ENCODE data around the gene LIMS1.

The LIMS1 gene

DNA sequence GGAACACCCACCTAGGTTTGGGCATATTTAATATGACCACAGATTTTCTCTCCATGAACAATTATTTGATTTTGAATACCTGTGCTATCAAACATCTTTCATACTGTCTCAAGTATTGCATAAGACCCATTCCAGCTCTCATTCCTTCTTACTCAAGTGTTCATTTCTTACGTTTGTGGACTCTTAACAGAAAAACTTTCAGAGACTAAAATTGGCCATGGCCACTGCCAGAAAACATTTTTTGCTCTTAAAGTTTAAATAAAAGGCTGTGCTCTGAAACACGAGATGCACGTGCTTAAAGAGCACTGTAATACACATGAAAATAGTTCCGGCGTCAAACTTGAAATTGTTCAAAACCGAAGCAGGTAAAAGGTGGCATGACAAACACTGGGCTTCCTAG is 89.3 kb downstream of the LIMS1 start:
- no peaks in the 10 kb centered on the region for H3K27me3 ChIP-seq (ENCODE audit: low read depth, low read length)
- H3K4me1 ChIP-seq (ENCODE audit: low read length), result peaks cover 20% of the 10 kb centered on the region
- H3K27ac ChIP-seq (ENCODE audit: low read length), result no peak overlapping the region
- H3K79me2 ChIP-seq (ENCODE audit: low read length), result peaks cover 54% of the 10 kb centered on the region
- no peaks in the 10 kb centered on the region for H3K36me3 ChIP-seq (replicated peaks; ENCODE audit: low read depth, low read length)
- TF ChIP-seq CTCF (IDR thresholded peaks at IDR 0.05; ENCODE audit: low read depth, low read length) (no peak), EZH2phosphoT487 (IDR thresholded peaks at IDR 0.05; ENCODE audit: low read depth) (no peak)
- peaks cover 43% of the 10 kb centered on the region for H4K20me1 ChIP-seq (ENCODE audit: insufficient read depth, low read length)
- H2AFZ ChIP-seq (ENCODE audit: low read depth, low read length), result no peak overlapping the region
- no peak overlapping the region for H3K9ac ChIP-seq (ENCODE audit: low read length)
- no peaks in the 10 kb centered on the region for H3K9me3 ChIP-seq (ENCODE audit: insufficient read depth, low read length)
- H3K4me3 ChIP-seq (ENCODE audit: low read length), result no peak overlapping the region
- no peak overlapping the region for H3K4me2 ChIP-seq (ENCODE audit: low read length)

- Histone ChIP-seq H3K4me3 (ENCODE audit: low read length) (no peak overlapping the region), H3K36me3 (replicated peaks; ENCODE audit: low read depth, low read length) (no peaks in the 10 kb centered on the region), H3K79me2 (ENCODE audit: low read length) (peaks cover 60% of the 10 kb centered on the region), H3K9ac (ENCODE audit: low read length) (no peak overlapping the region), H3K27ac (ENCODE audit: low read length) (no peak overlapping the region), H3K27me3 (ENCODE audit: low read depth, low read length) (no peaks in the 10 kb centered on the region), H3K4me2 (ENCODE audit: low read length) (no peak overlapping the region), H4K20me1 (ENCODE audit: insufficient read depth, low read length) (peaks cover 52% of the 10 kb centered on the region), H3K4me1 (ENCODE audit: low read length) (peaks cover 31% of the 10 kb centered on the region), H2AFZ (ENCODE audit: low read depth, low read length) (no peak overlapping the region), H3K9me3 (ENCODE audit: insufficient read depth, low read length) (no peaks in the 10 kb centered on the region)
- TF ChIP-seq CTCF (IDR thresholded peaks at IDR 0.05; ENCODE audit: low read depth, low read length) (no peak), EZH2phosphoT487 (IDR thresholded peaks at IDR 0.05; ENCODE audit: low read depth) (no peak)
Measured at GRCh38 chr2:108625186-108625827, 91.0 kb downstream of the LIMS1 start.

GRCh38 chr2:108625828-108626195 is 91.5 kb downstream of the LIMS1 start:
- Histone ChIP-seq H2AFZ (ENCODE audit: low read depth, low read length) (no peak overlapping the region), H3K9ac (ENCODE audit: low read length) (no peak overlapping the region), H3K9me3 (ENCODE audit: insufficient read depth, low read length) (no peaks in the 10 kb centered on the region), H3K36me3 (replicated peaks; ENCODE audit: low read depth, low read length) (no peaks in the 10 kb centered on the region), H3K79me2 (ENCODE audit: low read length) (peaks cover 60% of the 10 kb centered on the region), H3K4me3 (ENCODE audit: low read length) (no peak overlapping the region), H3K27ac (ENCODE audit: low read length) (no peak overlapping the region), H3K4me2 (ENCODE audit: low read length) (no peak overlapping the region), H3K27me3 (ENCODE audit: low read depth, low read length) (no peaks in the 10 kb centered on the region), H4K20me1 (ENCODE audit: insufficient read depth, low read length) (peaks cover 52% of the 10 kb centered on the region), H3K4me1 (ENCODE audit: low read length) (peaks cover 26% of the 10 kb centered on the region)
- TF ChIP-seq CTCF (IDR thresholded peaks at IDR 0.05; ENCODE audit: low read depth, low read length) (no peak), EZH2phosphoT487 (IDR thresholded peaks at IDR 0.05; ENCODE audit: low read depth) (no peak)

- H3K4me1 ChIP-seq (ENCODE audit: low read length), result peaks cover 14% of the 10 kb centered on the region
- H3K27me3 ChIP-seq (ENCODE audit: low read depth, low read length), result no peaks in the 10 kb centered on the region
- no peak for TF ChIP-seq CTCF (IDR thresholded peaks at IDR 0.05; ENCODE audit: low read depth, low read length)
- TF ChIP-seq EZH2phosphoT487 (IDR thresholded peaks at IDR 0.05; ENCODE audit: low read depth), result no peak
- H3K79me2 ChIP-seq (ENCODE audit: low read length), result peaks cover 62% of the 10 kb centered on the region
- H3K9ac ChIP-seq (ENCODE audit: low read length), result no peak overlapping the region
- H3K9me3 ChIP-seq (ENCODE audit: insufficient read depth, low read length), result no peaks in the 10 kb centered on the region
- no peak overlapping the region for H3K4me2 ChIP-seq (ENCODE audit: low read length)
- H2AFZ ChIP-seq (ENCODE audit: low read depth, low read length), result no peak overlapping the region
- no peak overlapping the region for H3K27ac ChIP-seq (ENCODE audit: low read length)
- no peak overlapping the region for H3K4me3 ChIP-seq (ENCODE audit: low read length)
- peaks cover 49% of the 10 kb centered on the region for H4K20me1 ChIP-seq (ENCODE audit: insufficient read depth, low read length)
- no peaks in the 10 kb centered on the region for H3K36me3 ChIP-seq (replicated peaks; ENCODE audit: low read depth, low read length)
Measured at GRCh38 chr2:108626995-108627394, 92.7 kb downstream of the LIMS1 start.
